Measurements from ENCODE around the gene BAHCC1. TPM values are rescaled to one million over a fixed set of nuclear protein-coding genes. Genes with fewer than 3 reads are reported as not detected.
"Not testable (repeated sequence)": the region's sequence is repeated elsewhere in the genome, so short reads cannot be mapped to it uniquely, and the experiment has no call there.

Gene BAHCC1
- polyA plus RNA-seq, 1 donor from 2014 or later: 14.2 TPM

- H3F3A ChIP-seq (ENCODE audit: insufficient read depth, low read length, poor library complexity, severe bottlenecking): no peaks in the 10 kb centered on the region
- TF ChIP-seq REST (IDR thresholded peaks at IDR 0.05; ENCODE audit: borderline replicate concordance): no peak
- H3K9ac ChIP-seq (ENCODE audit: low read length): no peak overlapping the region
- no peaks in the 10 kb centered on the region for H3K36me3 ChIP-seq (ENCODE audit: insufficient read depth, low read length)
- no peaks in the 10 kb centered on the region for H4K20me1 ChIP-seq (ENCODE audit: insufficient read depth)
- H2AFZ ChIP-seq (ENCODE audit: low read depth, low read length): no peak overlapping the region
- H3K79me2 ChIP-seq (replicated peaks; ENCODE audit: insufficient read depth, low read length): no peaks in the 10 kb centered on the region
- no peak overlapping the region for H3K4me2 ChIP-seq (ENCODE audit: low read length)
- no peaks in the 10 kb centered on the region for H3K27me3 ChIP-seq (ENCODE audit: insufficient read depth, low read depth, low read length)
- no peak overlapping the region for H3K27ac ChIP-seq (ENCODE audit: low read length)
- no peak overlapping the region for H3K4me3 ChIP-seq (ENCODE audit: low read length)
- no peaks in the 10 kb centered on the region for H3K9me3 ChIP-seq (ENCODE audit: low read length)
- H3K9me2 ChIP-seq (ENCODE audit: insufficient read depth, low read length): no peaks in the 10 kb centered on the region
Observed at GRCh38 chr17:81359218-81359617, 36.0 kb upstream of the BAHCC1 start.

GRCh38 chr17:81362001-81362400 is 33.3 kb upstream of the BAHCC1 start:
- not testable (repeated sequence) for H3K9me2 ChIP-seq (ENCODE audit: insufficient read depth, low read length); H3K9me3 ChIP-seq (ENCODE audit: low read length); H4K20me1 ChIP-seq (ENCODE audit: insufficient read depth); H3K79me2 ChIP-seq (replicated peaks; ENCODE audit: insufficient read depth, low read length); H2AFZ ChIP-seq (ENCODE audit: low read depth, low read length); H3F3A ChIP-seq (ENCODE audit: insufficient read depth, low read length, poor library complexity, severe bottlenecking); H3K36me3 ChIP-seq (ENCODE audit: insufficient read depth, low read length); H3K4me2 ChIP-seq (ENCODE audit: low read length); H3K9ac ChIP-seq (ENCODE audit: low read length); H3K4me3 ChIP-seq (ENCODE audit: low read length); H3K27ac ChIP-seq (ENCODE audit: low read length); H3K27me3 ChIP-seq (ENCODE audit: insufficient read depth, low read depth, low read length)

- H3K4me2 ChIP-seq (ENCODE audit: low read length): no peak overlapping the region
- H3K9me3 ChIP-seq (ENCODE audit: low read length): no peaks in the 10 kb centered on the region
- no peaks in the 10 kb centered on the region for H3K27me3 ChIP-seq (ENCODE audit: insufficient read depth, low read depth, low read length)
- no peak overlapping the region for H3K27ac ChIP-seq (ENCODE audit: low read length)
- H3K9me2 ChIP-seq (ENCODE audit: insufficient read depth, low read length): no peaks in the 10 kb centered on the region
- H2AFZ ChIP-seq (ENCODE audit: low read depth, low read length): no peak overlapping the region
- no peaks in the 10 kb centered on the region for H3K79me2 ChIP-seq (replicated peaks; ENCODE audit: insufficient read depth, low read length)
- H4K20me1 ChIP-seq (ENCODE audit: insufficient read depth): no peaks in the 10 kb centered on the region
- H3K9ac ChIP-seq (ENCODE audit: low read length): no peak overlapping the region
- H3K4me3 ChIP-seq (ENCODE audit: low read length): no peak overlapping the region
- no peaks in the 10 kb centered on the region for H3K36me3 ChIP-seq (ENCODE audit: insufficient read depth, low read length)
- no peaks in the 10 kb centered on the region for H3F3A ChIP-seq (ENCODE audit: insufficient read depth, low read length, poor library complexity, severe bottlenecking)
- TF ChIP-seq EP300 (conservative IDR thresholded peaks at IDR 0.05; ENCODE audit: poor library complexity, severe bottlenecking): no peak
- no peak for TF ChIP-seq MXI1 (conservative IDR thresholded peaks at IDR 0.05; ENCODE audit: poor library complexity, severe bottlenecking)
- no peak for TF ChIP-seq TAF1 (IDR thresholded peaks at IDR 0.05; ENCODE audit: low read depth)
- TF ChIP-seq RAD21 (conservative IDR thresholded peaks at IDR 0.05): no peak
- TF ChIP-seq CTCF (IDR thresholded peaks at IDR 0.05; ENCODE audit: poor library complexity, severe bottlenecking): no peak
- TF ChIP-seq POLR2AphosphoS5 (IDR thresholded peaks at IDR 0.05): no peak
- no peak for TF ChIP-seq SMC3 (conservative IDR thresholded peaks at IDR 0.05; ENCODE audit: poor library complexity)
- TF ChIP-seq EZH2 (IDR thresholded peaks at IDR 0.05; ENCODE audit: borderline replicate concordance, insufficient read depth, low read length, poor library complexity, severe bottlenecking): no peak
- TF ChIP-seq REST (IDR thresholded peaks at IDR 0.05; ENCODE audit: borderline replicate concordance): no peak
Observed at GRCh38 chr17:81364278-81365147, 30.7 kb upstream of the BAHCC1 start.
